ENCODE measurements around the gene PSMG3.

DNA sequence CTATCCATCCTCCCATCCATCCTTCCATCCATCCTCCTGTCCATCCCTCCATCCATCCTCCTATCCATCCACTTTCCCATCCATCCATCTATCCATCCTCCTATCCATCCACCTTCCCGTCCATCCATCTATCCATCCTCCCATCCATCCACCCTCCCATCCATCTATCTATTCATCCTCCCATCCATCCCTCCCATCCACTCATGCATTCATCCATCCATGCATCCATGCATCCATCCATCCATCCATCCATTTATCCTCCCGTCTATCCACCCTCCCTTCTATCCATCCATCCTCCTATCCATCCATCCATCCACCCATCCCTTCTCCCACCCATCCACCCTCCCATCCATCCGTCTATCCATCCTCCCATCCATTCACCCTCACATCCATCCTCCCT lies 25.2 kb upstream of the PSMG3 start:
- TF ChIP-seq, protein P1, sequence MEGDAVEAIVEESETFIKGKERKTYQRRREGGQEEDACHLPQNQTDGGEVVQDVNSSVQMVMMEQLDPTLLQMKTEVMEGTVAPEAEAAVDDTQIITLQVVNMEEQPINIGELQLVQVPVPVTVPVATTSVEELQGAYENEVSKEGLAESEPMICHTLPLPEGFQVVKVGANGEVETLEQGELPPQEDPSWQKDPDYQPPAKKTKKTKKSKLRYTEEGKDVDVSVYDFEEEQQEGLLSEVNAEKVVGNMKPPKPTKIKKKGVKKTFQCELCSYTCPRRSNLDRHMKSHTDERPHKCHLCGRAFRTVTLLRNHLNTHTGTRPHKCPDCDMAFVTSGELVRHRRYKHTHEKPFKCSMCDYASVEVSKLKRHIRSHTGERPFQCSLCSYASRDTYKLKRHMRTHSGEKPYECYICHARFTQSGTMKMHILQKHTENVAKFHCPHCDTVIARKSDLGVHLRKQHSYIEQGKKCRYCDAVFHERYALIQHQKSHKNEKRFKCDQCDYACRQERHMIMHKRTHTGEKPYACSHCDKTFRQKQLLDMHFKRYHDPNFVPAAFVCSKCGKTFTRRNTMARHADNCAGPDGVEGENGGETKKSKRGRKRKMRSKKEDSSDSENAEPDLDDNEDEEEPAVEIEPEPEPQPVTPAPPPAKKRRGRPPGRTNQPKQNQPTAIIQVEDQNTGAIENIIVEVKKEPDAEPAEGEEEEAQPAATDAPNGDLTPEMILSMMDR (IDR thresholded peaks at IDR 0.05 in 4 of 5, conservative IDR thresholded peaks at IDR 0.05 in 1 of 5) = no peak
- no peak for TF ChIP-seq POLR2A (IDR thresholded peaks at IDR 0.05)

Data from gastrocnemius medialis (tissue), 4 donors.